ENCODE data around the gene EIF3L.

The EIF3L gene

DNA sequence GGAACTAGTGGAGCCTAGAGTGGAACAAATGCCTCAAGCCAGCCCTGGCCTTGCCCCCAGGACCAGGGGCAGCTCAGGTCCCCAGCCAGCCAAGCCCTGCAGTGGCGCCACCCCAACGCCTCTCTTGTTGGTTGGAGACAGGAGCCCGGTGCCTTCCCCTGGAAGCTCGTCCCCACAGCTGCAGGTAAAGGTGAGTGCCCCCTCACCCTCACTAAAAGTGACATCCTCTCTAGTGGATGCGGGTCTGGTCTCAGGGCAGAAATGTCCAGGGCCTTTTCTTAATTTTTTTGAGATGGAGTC is 78.4 kb downstream of the EIF3L start:
- no peak for DNase-seq (ENCODE audit: low spot score)

DNA sequence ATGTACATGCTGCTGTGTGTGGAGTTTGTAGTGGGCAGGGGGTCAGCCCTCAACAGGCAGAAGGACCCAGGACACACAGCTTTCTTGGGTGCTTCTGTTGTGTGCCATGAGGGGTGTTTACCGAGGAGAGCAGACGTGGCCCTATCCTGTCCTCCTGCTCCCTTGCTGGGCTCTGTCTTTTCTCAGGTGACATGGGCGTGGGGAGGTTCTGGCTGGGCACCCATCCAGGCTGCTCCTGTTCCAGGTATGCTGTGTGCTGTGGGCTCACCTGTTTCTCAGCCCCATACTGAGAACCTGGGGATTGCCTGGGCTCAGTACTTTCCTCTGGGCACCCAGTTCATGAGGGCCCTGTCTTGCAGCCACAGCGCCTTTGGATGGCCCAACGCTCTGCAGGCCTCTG is 80.2 kb downstream of the EIF3L start:
- no peak for DNase-seq (ENCODE audit: low spot score)

DNA sequence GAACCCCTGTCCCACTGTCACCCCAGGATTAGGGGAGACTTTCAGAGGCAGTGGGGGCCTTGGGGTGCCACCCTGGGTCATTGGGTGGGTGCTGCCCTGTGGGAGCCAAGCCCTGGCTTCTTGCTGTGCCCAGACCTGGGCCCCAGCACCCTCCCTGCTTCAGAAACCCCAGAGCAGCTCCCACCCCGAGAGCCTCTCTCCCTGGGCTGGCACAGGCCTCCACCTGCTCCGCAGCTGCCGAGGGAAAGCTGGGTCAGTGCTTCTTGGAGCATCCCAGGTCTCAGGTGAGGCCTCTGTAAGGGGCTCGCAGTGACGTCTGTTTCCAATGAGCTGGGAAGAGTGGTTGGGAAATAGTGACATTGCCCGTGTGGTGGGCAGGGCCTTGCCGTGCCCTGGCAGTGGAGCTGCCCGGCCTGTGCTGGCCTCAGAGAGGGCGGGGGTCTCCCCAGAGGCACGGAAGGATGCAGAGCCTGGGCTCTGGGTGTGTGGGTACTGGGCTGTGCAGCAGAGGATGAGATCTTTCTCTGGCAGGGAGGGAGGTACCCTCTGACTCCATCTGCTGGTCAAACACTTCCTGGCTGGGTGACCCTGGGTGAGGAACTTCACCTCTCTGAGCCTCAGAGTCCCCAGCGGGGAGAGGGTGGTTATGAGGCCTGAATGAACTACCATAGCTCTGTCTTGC is 81.2 kb downstream of the EIF3L start:
- DNase-seq (ENCODE audit: low spot score), result peak; percentile 64

DNA sequence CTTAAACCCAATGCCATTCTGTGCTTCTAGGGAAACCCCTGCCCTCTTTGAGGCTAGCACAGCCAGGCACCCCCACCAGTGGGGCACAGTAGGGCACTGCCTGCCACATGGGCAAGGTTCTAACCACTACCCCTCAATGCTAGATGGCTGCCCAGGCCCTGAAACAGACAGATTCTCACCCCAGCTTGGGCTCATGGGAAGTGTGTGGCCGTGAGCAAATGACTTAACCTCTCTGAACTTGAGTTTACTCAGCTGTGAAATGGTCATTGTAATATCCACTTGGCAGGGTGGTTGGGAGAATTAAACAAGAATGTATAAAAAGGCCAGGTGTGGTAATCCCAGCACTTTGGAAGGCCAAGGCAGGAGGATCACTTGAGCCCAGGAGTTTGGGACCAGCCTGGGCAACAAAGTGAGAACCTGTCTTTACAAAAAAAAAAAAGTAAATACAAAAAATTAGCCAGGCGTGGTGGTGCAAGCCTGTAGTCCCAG is 81.8 kb downstream of the EIF3L start:
- DNase-seq (ENCODE audit: low spot score), result no peak

DNA sequence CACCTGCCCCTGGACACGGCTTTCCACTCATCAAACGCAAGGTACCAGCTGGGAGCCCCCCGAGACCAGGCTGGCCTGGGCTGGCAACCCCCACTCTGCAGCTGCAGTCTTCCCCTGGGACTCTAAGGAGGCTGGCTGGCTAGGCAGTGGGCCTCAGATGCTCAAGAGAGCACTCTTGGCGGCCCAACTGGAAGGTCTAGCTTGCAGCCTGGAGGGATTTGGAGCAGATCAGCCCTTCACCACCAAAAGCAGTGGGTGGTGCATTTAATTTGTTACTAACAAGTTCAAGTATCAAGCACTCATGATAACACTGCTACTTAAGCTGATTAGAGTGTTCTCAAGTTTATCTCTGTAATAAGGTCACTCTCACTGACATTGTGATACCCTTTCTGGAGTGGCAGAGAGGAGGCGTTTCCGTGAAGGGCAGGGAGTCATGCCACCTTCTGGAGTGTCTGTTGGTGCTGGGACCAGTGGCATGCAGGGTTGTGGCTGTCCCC is 82.7 kb downstream of the EIF3L start:
- DNase-seq (ENCODE audit: low spot score), result no peak

DNA sequence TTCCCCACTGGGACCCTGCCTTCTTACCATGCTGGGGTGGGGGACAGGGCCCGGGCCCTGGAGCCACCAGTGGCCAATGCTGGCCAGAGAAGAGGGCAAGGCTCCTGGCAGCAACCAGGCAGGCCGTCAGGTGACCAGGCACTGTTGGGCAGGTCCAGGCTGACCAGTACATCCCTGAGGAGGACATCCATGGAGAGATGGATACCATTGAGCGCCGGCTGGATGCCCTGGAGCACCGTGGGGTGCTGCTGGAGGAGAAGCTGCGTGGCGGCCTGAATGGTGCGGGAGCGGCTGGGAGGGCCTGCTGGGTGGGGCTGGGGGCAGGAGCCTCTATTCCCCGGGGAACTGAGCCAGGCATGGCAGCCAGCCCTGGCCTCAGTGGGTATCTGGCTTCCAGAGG is 83.2 kb downstream of the EIF3L start:
- no peak for DNase-seq (ENCODE audit: low spot score)

GRCh38 chr22:37932821-37933578 is 83.8 kb downstream of the EIF3L start:
- DNase-seq (ENCODE audit: low spot score), result no peak

- DNase-seq (ENCODE audit: low spot score), result peak; percentile 82
Measured at GRCh38 chr22:37933711-37934376, 84.6 kb downstream of the EIF3L start.

All from left forelimb (tissue), 1 donor.